HL-60 (cell line): ENCODE measurements around the gene MKRN3.

Experiments
- DNase-seq, 2 experiments: peaks; one replicate each; pipeline ENCODE4 v3.0.0-alpha.2; 2010 to 2020; ENCODE audit warnings: low read depth in 1 of 2, low spot score in 1 of 2
- H3K27ac ChIP-seq: fragments of 250-450 bp; sonication (Bioruptor Pico); replicated peaks from 2 replicates; pipeline ENCODE4 v1.5.1; 2020; ENCODE audit warnings: mild to moderate bottlenecking, moderate library complexity
- H3K27me3 ChIP-seq: fragments of 250-450 bp; sonication (Bioruptor Pico); 2 replicates; pipeline ENCODE4 v1.5.1; 2021; ENCODE audit warnings: mild to moderate bottlenecking, moderate library complexity; ENCODE audit not compliant: insufficient read depth, poor library complexity, severe bottlenecking
- H3K4me3 ChIP-seq: replicated peaks from 2 replicates; pipeline ENCODE4 v1.5.1; 2011; ENCODE audit warnings: mild to moderate bottlenecking, control low read depth, low read length; ENCODE audit not compliant: insufficient read depth
- CTCF ChIP-seq: IDR thresholded peaks from one replicate; pipeline ENCODE4 v1.5.1; 2011; ENCODE audit warnings: low read length, control low read depth, inconsistent platforms; ENCODE audit not compliant: insufficient read depth
- GABPA ChIP-seq: IDR thresholded peaks from 2 replicates; pipeline ENCODE4 v1.6.1; 2012; ENCODE audit warnings: low read depth
- POLR2AphosphoS5 ChIP-seq: IDR thresholded peaks from 2 replicates; pipeline ENCODE4 v1.6.1; 2012; ENCODE audit warnings: low read depth
- REST ChIP-seq: IDR thresholded peaks from 2 replicates; pipeline ENCODE4 v1.6.1; 2012; ENCODE audit warnings: low read depth; ENCODE audit not compliant: insufficient replicate concordance
- SPI1 ChIP-seq: IDR thresholded peaks from 2 replicates; pipeline ENCODE4 v1.6.1; 2012; ENCODE audit warnings: low read depth, mild to moderate bottlenecking, borderline replicate concordance

The MKRN3 gene

GRCh38 chr15:23574742-23575141 lies 9.3 kb downstream of the MKRN3 start:
- Histone ChIP-seq H3K27me3 (no peaks in the 10 kb centered on the region), H3K27ac (no peak overlapping the region), H3K4me3 (no peak overlapping the region)
- no peak for DNase-seq
- TF ChIP-seq CTCF (no peak), POLR2AphosphoS5 (no peak), SPI1 (no peak), GABPA (no peak)

DNA sequence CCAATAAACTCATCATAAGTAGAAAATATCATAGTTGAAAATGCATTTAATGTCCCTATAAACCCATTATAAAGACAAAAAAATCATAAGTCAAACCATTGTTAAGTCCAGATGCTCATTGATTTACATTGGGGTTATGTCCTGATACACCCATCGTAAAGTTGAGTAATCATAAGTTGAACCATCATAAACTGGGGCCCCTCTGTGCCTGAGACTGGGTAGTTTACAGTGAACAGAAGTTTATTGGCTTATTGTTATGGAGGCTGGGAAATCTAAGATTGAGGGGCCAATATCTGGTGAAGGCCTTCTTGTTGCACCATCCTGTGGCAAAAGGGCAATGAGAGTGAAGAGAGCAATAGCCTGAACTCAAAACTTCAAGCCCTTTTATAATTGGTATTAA lies 10.6 kb downstream of the MKRN3 start:
- DNase-seq, result no peak
- Histone ChIP-seq H3K27me3 (no peaks in the 10 kb centered on the region), H3K4me3 (no peak overlapping the region), H3K27ac (no peak overlapping the region)
- TF ChIP-seq SPI1, result no peak

DNA sequence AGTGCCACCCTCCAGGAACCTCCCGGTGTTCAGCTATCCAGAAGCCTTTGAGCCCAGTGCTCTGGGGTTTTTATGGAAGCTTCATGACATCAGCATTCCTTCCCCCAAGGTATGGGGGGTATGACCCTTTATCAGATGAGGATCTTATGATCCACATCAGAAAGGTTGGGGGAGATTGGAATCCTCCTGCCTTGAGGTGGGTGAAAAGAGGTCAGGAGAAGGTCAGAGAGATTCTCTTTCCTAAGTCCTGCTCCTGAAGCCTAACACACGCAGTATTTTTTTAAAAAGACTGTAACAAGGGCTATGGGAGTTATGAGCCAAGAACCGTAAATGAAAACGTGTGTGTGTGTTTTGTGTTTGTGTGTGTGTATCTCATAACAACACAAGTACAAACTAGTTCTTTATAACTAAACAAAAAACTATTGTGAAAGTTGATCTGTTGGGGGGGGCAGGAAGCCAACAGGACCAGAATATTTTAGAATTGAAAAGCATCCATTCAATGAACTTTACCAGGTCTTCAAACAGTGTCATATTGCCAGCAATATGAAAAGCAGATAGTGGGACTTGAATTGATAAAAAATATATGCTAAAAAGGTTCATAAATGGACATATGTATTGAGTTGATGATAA lies 13.2 kb downstream of the MKRN3 start:
- H3K4me3 ChIP-seq, result no peak overlapping the region
- no peak for DNase-seq
- no peaks in the 10 kb centered on the region for H3K27me3 ChIP-seq
- no peak overlapping the region for H3K27ac ChIP-seq
- TF ChIP-seq CTCF (no peak), REST (no peak), SPI1 (no peak), POLR2AphosphoS5 (no peak), GABPA (no peak)

DNA sequence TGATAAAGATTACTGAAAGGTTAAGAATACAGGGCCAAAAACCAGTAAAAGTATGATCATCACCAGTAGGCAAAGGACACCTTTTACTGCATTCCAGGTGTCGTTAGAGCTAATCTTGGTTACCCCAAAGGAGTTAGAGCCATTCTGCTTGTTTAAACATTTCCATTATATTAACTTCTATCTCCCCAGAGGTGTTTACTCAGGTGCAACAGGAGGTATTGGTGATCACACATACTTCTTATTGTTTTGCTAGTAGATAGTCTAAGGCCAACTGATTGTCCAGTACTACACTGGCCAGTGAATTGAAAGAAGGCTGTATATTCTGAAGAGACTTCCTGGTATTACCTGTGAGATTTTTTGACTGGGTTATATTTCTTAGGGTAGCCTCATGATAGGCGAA lies 22.8 kb downstream of the MKRN3 start:
- no peak for TF ChIP-seq REST
- no peak for TF ChIP-seq SPI1
- no peak for TF ChIP-seq GABPA
- TF ChIP-seq CTCF, result no peak
- no peak for TF ChIP-seq POLR2AphosphoS5
- no peak for DNase-seq
- H3K27ac ChIP-seq, result no peak overlapping the region
- no peaks in the 10 kb centered on the region for H3K27me3 ChIP-seq
- no peak overlapping the region for H3K4me3 ChIP-seq
